SK-N-SH (cell line): ENCODE data around the gene MALL. TPM values are rescaled to one million over a fixed set of nuclear protein-coding genes. Genes with fewer than 3 reads are reported as not detected.
"Not testable (repeated sequence)": the region's sequence is repeated elsewhere in the genome, so short reads cannot be mapped to it uniquely, and the experiment has no call there.

Experiments used
- CTCF ChIA-PET: fragments of 300-600, 350-600 bp; formaldehyde crosslinking; extraction: SDS; loops from one replicate; lab custom pipeline; 2021; lab: Yijun Ruan, JAX
- POLR2A ChIA-PET: fragments of 350-600 bp; sonication (Branson Sonifier 250); formaldehyde crosslinking; extraction: SDS; loops from one replicate; lab custom pipeline; 2020; ENCODE audit warnings: antibody characterized with exemption, inconsistent platforms; lab: Yijun Ruan, JAX
- DNase-seq: peaks from one replicate; pipeline ENCODE4 v3.0.0; 2012
- H2AFZ ChIP-seq: fragments of 200-600 bp; sonication (generic); 2 replicates; pipeline ENCODE4 v1.8.1; 2016; ENCODE audit warnings: antibody characterized with exemption, mild to moderate bottlenecking, low read depth
- H3F3A ChIP-seq: fragments of 200-600 bp; sonication (generic); replicated peaks from 2 replicates; pipeline ENCODE3; 2016; ENCODE audit warnings: antibody characterized with exemption, mild to moderate bottlenecking; ENCODE audit not compliant: insufficient read depth
- H3K27ac ChIP-seq, 2 experiments: fragments of 200-500 bp in 1 of 2; fragments of 200-600 bp in 1 of 2; sonication (Bioruptor generic) in 1 of 2; sonication (generic), shearing (Covaris generic) in 1 of 2; 2 replicates each; pipeline versions ENCODE4 v1.5.1 to v1.6.1; 2014 to 2016; ENCODE audit warnings: low read depth in 2 of 2, inconsistent platforms in 1 of 2, low read length in 1 of 2, mild to moderate bottlenecking in 1 of 2, mixed read lengths in 1 of 2
- H3K27me3 ChIP-seq: fragments of 200-600 bp; sonication (generic), shearing (Covaris generic); 2 replicates; pipeline ENCODE4 v1.6.1; 2016; ENCODE audit warnings: mixed run types; ENCODE audit not compliant: insufficient read depth
- H3K36me3 ChIP-seq, 2 experiments: fragments of 200-500 bp in 1 of 2; fragments of 200-600 bp in 1 of 2; sonication (Bioruptor generic) in 1 of 2; sonication (generic) in 1 of 2; replicated peaks in 1 of 2; 2 replicates each; pipeline versions ENCODE3 to v1.5.1; 2014 to 2016; ENCODE audit warnings: low read length in 1 of 2, mild to moderate bottlenecking in 1 of 2; ENCODE audit not compliant: insufficient read depth in 2 of 2, control insufficient read depth in 1 of 2
- H3K4me1 ChIP-seq, 2 experiments: fragments of 200-500 bp in 1 of 2; fragments of 200-600 bp in 1 of 2; sonication (Bioruptor generic) in 1 of 2; sonication (generic), shearing (Covaris generic) in 1 of 2; 2 replicates each; pipeline versions ENCODE4 v1.5.1 to v1.6.1; 2014 to 2016; ENCODE audit warnings: low read depth in 1 of 2, low read length in 1 of 2, mixed run types in 1 of 2; ENCODE audit not compliant: insufficient read depth in 2 of 2, control insufficient read depth in 1 of 2
- H3K4me2 ChIP-seq: fragments of 200-600 bp; sonication (generic), shearing (Covaris generic); 2 replicates; pipeline ENCODE4 v1.6.1; 2017; ENCODE audit warnings: mixed run types
- H3K4me3 ChIP-seq, 2 experiments: fragments of 200-500 bp in 1 of 2; fragments of 200-600 bp in 1 of 2; sonication (Bioruptor generic) in 1 of 2; sonication (generic), shearing (Covaris generic) in 1 of 2; 2 replicates each; pipeline versions ENCODE4 v1.5.1 to v1.8.1; 2014 to 2016; ENCODE audit warnings: low read depth in 2 of 2, inconsistent platforms in 1 of 2, low read length in 1 of 2, mild to moderate bottlenecking in 1 of 2, mixed read lengths in 1 of 2, moderate library complexity in 1 of 2
- H3K79me2 ChIP-seq: fragments of 200-600 bp; sonication (generic); 2 replicates; pipeline ENCODE4 v1.8.1; 2017; ENCODE audit warnings: mild to moderate bottlenecking; ENCODE audit not compliant: insufficient read depth
- H3K9ac ChIP-seq: fragments of 200-600 bp; sonication (generic); 2 replicates; pipeline ENCODE4 v1.6.1; 2017; ENCODE audit warnings: mixed run types
- H3K9me2 ChIP-seq: fragments of 200-600 bp; sonication (generic); 2 replicates; pipeline ENCODE4 v1.6.1; 2017; ENCODE audit warnings: mixed run types
- H3K9me3 ChIP-seq: fragments of 200-600 bp; sonication (generic); 2 replicates; pipeline ENCODE4 v1.6.1; 2017; ENCODE audit warnings: mixed run types, mild to moderate bottlenecking, moderate library complexity
- H4K20me1 ChIP-seq: fragments of 200-600 bp; sonication (generic); 2 replicates; pipeline ENCODE4 v1.6.1; 2017; ENCODE audit warnings: mild to moderate bottlenecking, mixed run types; ENCODE audit not compliant: insufficient read depth
- WGBS: methylation state at CpG from one replicate; pipeline ENCODE4 v1.1.6; 2017; ENCODE audit warnings: low lambda C conversion rate; 5-methylcytosine and 5-hydroxymethylcytosine counted together
- polyA plus RNA-seq, 3 experiments: library from polyadenylated mRNA; depleted of rRNA; stranded (reverse); fragments of >200 nt; gene quantifications; 2 replicates each; pipeline ENCODE4 v1.2.3, GENCODE V29; 2012
- small RNA-seq, 7 experiments: library from RNA; depleted of rRNA; stranded (forward); fragments of <200 nt; gene quantifications; one replicate each; pipeline ENCODE3, GENCODE V24; 2012

MALL gene
- polyA plus RNA-seq, 1 of the 3 experiments (the other 2 are of a cell fraction), result 5.2 TPM

GRCh38 chr2:110037336-110037735 lies 78.3 kb downstream of the MALL start:
- H2AFZ ChIP-seq, H3K4me3 ChIP-seq, H3K4me2 ChIP-seq, H4K20me1 ChIP-seq, H3K27me3 ChIP-seq, H3K36me3 ChIP-seq, H3F3A ChIP-seq, H3K79me2 ChIP-seq, POLR2A ChIA-PET, DNase-seq, H3K27ac ChIP-seq, H3K9me2 ChIP-seq, CTCF ChIA-PET, H3K9me3 ChIP-seq, H3K9ac ChIP-seq, H3K4me1 ChIP-seq: not testable (repeated sequence)
- no CpG with 5 or more reads among the region's 9 CpGs for WGBS

- WGBS, result no CpG with 5 or more reads among the region's 6 CpGs
- H3K4me3 ChIP-seq, H3K79me2 ChIP-seq, H3K27ac ChIP-seq, H3K4me1 ChIP-seq, H3K4me2 ChIP-seq, DNase-seq, H3K9me3 ChIP-seq, H3K9me2 ChIP-seq, H3K9ac ChIP-seq, H4K20me1 ChIP-seq, H3K36me3 ChIP-seq, POLR2A ChIA-PET, H3F3A ChIP-seq, H3K27me3 ChIP-seq, H2AFZ ChIP-seq, CTCF ChIA-PET: not testable (repeated sequence)
Measured at GRCh38 chr2:110035384-110035783, 80.2 kb downstream of the MALL start.

GRCh38 chr2:110034935-110035334 lies 80.7 kb downstream of the MALL start:
- H3K4me1 ChIP-seq, result not testable (repeated sequence)

More at GRCh38 chr2:110034935-110035334, 80.7 kb downstream of the MALL start:
- H3K27me3 ChIP-seq, H3K27ac ChIP-seq, POLR2A ChIA-PET, H3K79me2 ChIP-seq, H3K9ac ChIP-seq, H3F3A ChIP-seq, CTCF ChIA-PET, H3K9me2 ChIP-seq, H3K4me3 ChIP-seq, H3K4me2 ChIP-seq, H4K20me1 ChIP-seq, H3K9me3 ChIP-seq, H3K36me3 ChIP-seq, H2AFZ ChIP-seq: not testable (repeated sequence)
- peak; percentile 1 for DNase-seq
- 70% methylated on average over 2 of the region's 10 CpGs for WGBS

Small RNA genes lying within 50 kb of the gene (small RNA-seq; reads per million reads assigned to genes)
- gene MIR4267 (0 reads per million in 7 experiments), gene MIR4436B1 (0 reads per million in 7 experiments)

Other genes starting within 250 kb of the MALL start
- gene LIMS3, start 217.1 kb downstream of the MALL start, polyA plus RNA-seq (2012; rRNA removed), result 1.4 and 3.6 TPM in 2 replicates
- 5.0 and 6.9 TPM in 2 replicates for gene NPHP1, start 89.2 kb upstream of the MALL start, polyA plus RNA-seq (2012; rRNA removed)
- 39.1 and 45.6 TPM in 2 replicates for gene MTLN, start 96.7 kb upstream of the MALL start, polyA plus RNA-seq (2012; rRNA removed)